ENCODE results near the gene CREB3. TPM values are rescaled to one million over a fixed set of nuclear protein-coding genes. Genes with fewer than 3 reads are reported as not detected.

The CREB3 gene
- total and polyA plus RNA-seq, 9 of the 15 experiments (the other 6 are each of a cell fraction or from before 2014, with no cell fraction given), result 5.7 to 18.3 (median 14.9) TPM

DNA sequence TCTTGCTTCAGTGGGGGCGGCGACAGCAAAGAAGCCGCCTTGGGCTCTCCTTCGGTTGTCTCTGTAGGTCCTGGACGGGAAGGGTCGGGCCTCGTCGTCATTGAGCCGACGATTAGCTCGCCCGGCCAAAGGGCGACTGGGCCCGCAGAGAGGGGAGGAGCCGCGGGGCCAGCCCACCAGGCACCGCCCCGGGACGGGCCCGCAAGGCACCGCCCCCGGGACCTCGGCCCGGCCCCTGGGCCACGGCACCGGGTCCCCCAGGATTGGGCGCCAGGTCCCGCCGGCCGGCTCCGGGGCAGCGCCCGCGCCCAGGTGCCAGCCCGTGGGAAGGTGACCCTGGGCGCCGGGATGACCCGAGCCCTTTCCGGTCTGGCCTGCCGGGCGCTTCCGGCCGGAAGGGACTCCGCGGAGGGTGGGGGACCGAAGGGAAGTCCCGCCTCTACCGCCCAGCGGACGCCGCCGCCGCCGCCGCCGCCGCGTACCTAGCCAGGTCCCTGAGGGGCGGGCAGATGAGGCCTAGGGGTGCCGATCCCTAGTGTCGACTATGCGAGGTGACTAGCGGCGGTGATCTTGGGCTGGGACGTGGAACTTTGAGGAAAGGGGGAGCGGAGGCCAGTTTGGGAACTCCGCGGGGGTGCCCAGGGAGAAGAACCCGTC, 16.5 kb downstream of the CREB3 start, which contains the start of the genes GBA2 and RGP1 (continued):
- TF ChIP-seq, protein P1, sequence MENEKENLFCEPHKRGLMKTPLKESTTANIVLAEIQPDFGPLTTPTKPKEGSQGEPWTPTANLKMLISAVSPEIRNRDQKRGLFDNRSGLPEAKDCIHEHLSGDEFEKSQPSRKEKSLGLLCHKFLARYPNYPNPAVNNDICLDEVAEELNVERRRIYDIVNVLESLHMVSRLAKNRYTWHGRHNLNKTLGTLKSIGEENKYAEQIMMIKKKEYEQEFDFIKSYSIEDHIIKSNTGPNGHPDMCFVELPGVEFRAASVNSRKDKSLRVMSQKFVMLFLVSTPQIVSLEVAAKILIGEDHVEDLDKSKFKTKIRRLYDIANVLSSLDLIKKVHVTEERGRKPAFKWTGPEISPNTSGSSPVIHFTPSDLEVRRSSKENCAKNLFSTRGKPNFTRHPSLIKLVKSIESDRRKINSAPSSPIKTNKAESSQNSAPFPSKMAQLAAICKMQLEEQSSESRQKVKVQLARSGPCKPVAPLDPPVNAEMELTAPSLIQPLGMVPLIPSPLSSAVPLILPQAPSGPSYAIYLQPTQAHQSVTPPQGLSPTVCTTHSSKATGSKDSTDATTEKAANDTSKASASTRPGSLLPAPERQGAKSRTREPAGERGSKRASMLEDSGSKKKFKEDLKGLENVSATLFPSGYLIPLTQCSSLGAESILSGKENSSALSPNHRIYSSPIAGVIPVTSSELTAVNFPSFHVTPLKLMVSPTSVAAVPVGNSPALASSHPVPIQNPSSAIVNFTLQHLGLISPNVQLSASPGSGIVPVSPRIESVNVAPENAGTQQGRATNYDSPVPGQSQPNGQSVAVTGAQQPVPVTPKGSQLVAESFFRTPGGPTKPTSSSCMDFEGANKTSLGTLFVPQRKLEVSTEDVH (IDR thresholded peaks at IDR 0.05; ENCODE audit: low read depth, partially characterized antibody), result no peak
- TF ChIP-seq TAF1 (IDR thresholded peaks at IDR 0.05; ENCODE audit: control insufficient read depth, extremely low read depth, insufficient read depth, low read length, severe bottlenecking) (peak; percentile 42), SMAD4 (CRISPR knock-in tag; conservative IDR thresholded peaks at IDR 0.05) (peak; percentile 70), ATF1 (CRISPR knock-in tag; IDR thresholded peaks at IDR 0.05) (no peak), ATF1 (tag; IDR thresholded peaks at IDR 0.05) (peak; percentile 48), ZNF785 (CRISPR knock-in tag; IDR thresholded peaks at IDR 0.05) (no peak), ZNF239 (CRISPR knock-in tag; IDR thresholded peaks at IDR 0.05) (no peak), MTA2 (IDR thresholded peaks at IDR 0.05; ENCODE audit: low read depth) (no peak), TAL1 (IDR thresholded peaks at IDR 0.05) (no peak), TARDBP (IDR thresholded peaks at IDR 0.05) (no peak), NONO (IDR thresholded peaks at IDR 0.05; ENCODE audit: low read depth in 2 of 2, low read length in 1 of 2) (peak; percentile 18 to 86; a peak in 2 of 4 replicates), SUPT5H (IDR thresholded peaks at IDR 0.05) (peak; percentile 59), ETV5 (CRISPR knock-in tag; IDR thresholded peaks at IDR 0.05; ENCODE audit: low read depth) (peak; percentile 68), OTX1 (CRISPR knock-in tag; IDR thresholded peaks at IDR 0.05) (no peak), MYC (IDR thresholded peaks at IDR 0.05; ENCODE audit: low read depth, low read length) (0 out of 2 replicates have a peak, but pooled peaks have one; percentile 18), MYC (CRISPR knock-in tag; IDR thresholded peaks at IDR 0.05; ENCODE audit: borderline replicate concordance, low read depth) (no peak), ATF7 (IDR thresholded peaks at IDR 0.05) (peak; percentile 38; the same call in 1 of the 2 replicates)
- TF ChIP-seq, protein P2, sequence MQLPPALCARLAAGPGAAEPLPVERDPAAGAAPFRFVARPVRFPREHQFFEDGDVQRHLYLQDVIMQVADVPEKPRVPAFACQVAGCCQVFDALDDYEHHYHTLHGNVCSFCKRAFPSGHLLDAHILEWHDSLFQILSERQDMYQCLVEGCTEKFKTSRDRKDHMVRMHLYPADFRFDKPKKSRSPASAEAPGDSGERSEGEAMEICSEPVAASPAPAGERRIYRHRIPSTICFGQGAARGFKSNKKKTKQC (CRISPR knock-in tag; IDR thresholded peaks at IDR 0.05), result no peak
- TF ChIP-seq, protein P3, sequence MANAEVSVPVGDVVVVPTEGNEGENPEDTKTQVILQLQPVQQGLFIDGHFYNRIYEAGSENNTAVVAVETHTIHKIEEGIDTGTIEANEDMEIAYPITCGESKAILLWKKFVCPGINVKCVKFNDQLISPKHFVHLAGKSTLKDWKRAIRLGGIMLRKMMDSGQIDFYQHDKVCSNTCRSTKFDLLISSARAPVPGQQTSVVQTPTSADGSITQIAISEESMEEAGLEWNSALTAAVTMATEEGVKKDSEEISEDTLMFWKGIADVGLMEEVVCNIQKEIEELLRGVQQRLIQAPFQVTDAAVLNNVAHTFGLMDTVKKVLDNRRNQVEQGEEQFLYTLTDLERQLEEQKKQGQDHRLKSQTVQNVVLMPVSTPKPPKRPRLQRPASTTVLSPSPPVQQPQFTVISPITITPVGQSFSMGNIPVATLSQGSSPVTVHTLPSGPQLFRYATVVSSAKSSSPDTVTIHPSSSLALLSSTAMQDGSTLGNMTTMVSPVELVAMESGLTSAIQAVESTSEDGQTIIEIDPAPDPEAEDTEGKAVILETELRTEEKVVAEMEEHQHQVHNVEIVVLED (CRISPR knock-in tag; IDR thresholded peaks at IDR 0.05), result peak; percentile 32; the same call in 1 of the 2 replicates
- TF ChIP-seq, protein P4, sequence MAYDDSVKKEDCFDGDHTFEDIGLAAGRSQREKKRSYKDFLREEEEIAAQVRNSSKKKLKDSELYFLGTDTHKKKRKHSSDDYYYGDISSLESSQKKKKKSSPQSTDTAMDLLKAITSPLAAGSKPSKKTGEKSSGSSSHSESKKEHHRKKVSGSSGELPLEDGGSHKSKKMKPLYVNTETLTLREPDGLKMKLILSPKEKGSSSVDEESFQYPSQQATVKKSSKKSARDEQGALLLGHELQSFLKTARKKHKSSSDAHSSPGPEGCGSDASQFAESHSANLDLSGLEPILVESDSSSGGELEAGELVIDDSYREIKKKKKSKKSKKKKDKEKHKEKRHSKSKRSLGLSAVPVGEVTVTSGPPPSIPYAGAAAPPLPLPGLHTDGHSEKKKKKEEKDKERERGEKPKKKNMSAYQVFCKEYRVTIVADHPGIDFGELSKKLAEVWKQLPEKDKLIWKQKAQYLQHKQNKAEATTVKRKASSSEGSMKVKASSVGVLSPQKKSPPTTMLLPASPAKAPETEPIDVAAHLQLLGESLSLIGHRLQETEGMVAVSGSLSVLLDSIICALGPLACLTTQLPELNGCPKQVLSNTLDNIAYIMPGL (CRISPR knock-in tag; IDR thresholded peaks at IDR 0.05), result no peak
- TF ChIP-seq, protein P5, sequence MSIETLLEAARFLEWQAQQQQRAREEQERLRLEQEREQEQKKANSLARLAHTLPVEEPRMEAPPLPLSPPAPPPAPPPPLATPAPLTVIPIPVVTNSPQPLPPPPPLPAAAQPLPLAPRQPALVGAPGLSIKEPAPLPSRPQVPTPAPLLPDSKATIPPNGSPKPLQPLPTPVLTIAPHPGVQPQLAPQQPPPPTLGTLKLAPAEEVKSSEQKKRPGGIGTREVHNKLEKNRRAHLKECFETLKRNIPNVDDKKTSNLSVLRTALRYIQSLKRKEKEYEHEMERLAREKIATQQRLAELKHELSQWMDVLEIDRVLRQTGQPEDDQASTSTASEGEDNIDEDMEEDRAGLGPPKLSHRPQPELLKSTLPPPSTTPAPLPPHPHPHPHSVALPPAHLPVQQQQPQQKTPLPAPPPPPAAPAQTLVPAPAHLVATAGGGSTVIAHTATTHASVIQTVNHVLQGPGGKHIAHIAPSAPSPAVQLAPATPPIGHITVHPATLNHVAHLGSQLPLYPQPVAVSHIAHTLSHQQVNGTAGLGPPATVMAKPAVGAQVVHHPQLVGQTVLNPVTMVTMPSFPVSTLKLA (conservative IDR thresholded peaks at IDR 0.05), result 0 out of 4 replicates have a peak, but pooled peaks of 1 of the 2 experiments have one; percentile 8
